Neural progenitor cell (in vitro differentiated cells): ENCODE measurements around the gene ARMH3. TPM values are rescaled to one million over a fixed set of nuclear protein-coding genes. Genes with fewer than 3 reads are reported as not detected.

ENCODE experiments used
- DNase-seq: peaks from one replicate; pipeline ENCODE4 v3.0.0-alpha.2; 2016; ENCODE audit warnings: low spot score
- H2AFZ ChIP-seq: fragments of 200-600 bp; sonication (generic); replicated peaks from 2 replicates; pipeline ENCODE4 v1.6.1; 2016; ENCODE audit warnings: antibody characterized with exemption
- H3F3A ChIP-seq: fragments of 200-600 bp; sonication (generic); 2 replicates; pipeline ENCODE4 v1.6.1; 2016; ENCODE audit warnings: antibody characterized with exemption, low read depth
- H3K27ac ChIP-seq: fragments of 200-600 bp; sonication (generic); 2 replicates; pipeline ENCODE4 v1.5.1; 2016; ENCODE audit warnings: mild to moderate bottlenecking
- H3K27me3 ChIP-seq: fragments of 200-600 bp; sonication (generic); 2 replicates; pipeline ENCODE4 v1.6.1; 2016; ENCODE audit warnings: mild to moderate bottlenecking, moderate library complexity
- H3K36me3 ChIP-seq: fragments of 200-600 bp; sonication (generic); 2 replicates; pipeline ENCODE4 v1.5.1; 2016
- H3K4me1 ChIP-seq: fragments of 200-600 bp; sonication (generic); 2 replicates; pipeline ENCODE4 v1.6.1; 2016; ENCODE audit warnings: mixed run types
- H3K4me2 ChIP-seq: fragments of 200-600 bp; sonication (generic); 2 replicates; pipeline ENCODE4 v1.6.1; 2016
- H3K4me3 ChIP-seq: fragments of 200-600 bp; sonication (generic); 2 replicates; pipeline ENCODE4 v1.5.1; 2016
- H3K79me2 ChIP-seq: fragments of 200-600 bp; sonication (generic); 2 replicates; pipeline ENCODE4 v1.6.1; 2016; ENCODE audit warnings: low read depth
- H3K9ac ChIP-seq: fragments of 200-600 bp; sonication (generic); 2 replicates; pipeline ENCODE4 v1.6.1; 2016
- H3K9me3 ChIP-seq: fragments of 200-600 bp; sonication (generic); 2 replicates; pipeline ENCODE4 v1.5.1; 2016; ENCODE audit warnings: low read depth
- H4K20me1 ChIP-seq: fragments of 200-600 bp; sonication (generic); 2 replicates; pipeline ENCODE4 v1.6.1; 2016; ENCODE audit warnings: low read depth
- H3K27ac Mint-ChIP-seq: 3 replicates; pipeline ENCODE4 v1.8.0; 2021; ENCODE audit warnings: mixed read lengths
- H3K27me3 Mint-ChIP-seq: 2 replicates; pipeline ENCODE4 v1.8.0; 2022; ENCODE audit warnings: low read depth, mild to moderate bottlenecking, inconsistent platforms, moderate library complexity, mixed read lengths; ENCODE audit not compliant: insufficient read depth
- H3K36me3 Mint-ChIP-seq: 3 replicates; pipeline ENCODE4 v1.8.0; 2021; ENCODE audit warnings: mixed read lengths
- H3K4me1 Mint-ChIP-seq: 3 replicates; pipeline ENCODE4 v1.8.0; 2021; ENCODE audit warnings: mixed read lengths
- H3K4me3 Mint-ChIP-seq: 3 replicates; pipeline ENCODE4 v1.8.0; 2021; ENCODE audit warnings: mild to moderate bottlenecking, moderate library complexity, mixed read lengths
- H3K9me3 Mint-ChIP-seq: 3 replicates; pipeline ENCODE4 v1.8.0; 2020; ENCODE audit warnings: mixed read lengths
- CTCF ChIP-seq: fragments of 200-600 bp; sonication (generic); IDR thresholded peaks from 2 replicates; pipeline ENCODE4 v1.5.1; 2017; ENCODE audit warnings: antibody characterized with exemption, mild to moderate bottlenecking
- EZH2 ChIP-seq: fragments of 200-600 bp; sonication (generic); IDR thresholded peaks from 2 replicates; pipeline ENCODE4 v1.6.1; 2017; ENCODE audit warnings: antibody characterized with exemption, mild to moderate bottlenecking, moderate library complexity
- EZH2phosphoT487 ChIP-seq: fragments of 200-600 bp; sonication (generic); IDR thresholded peaks from 2 replicates; pipeline ENCODE4 v1.6.1; 2017; ENCODE audit warnings: antibody characterized with exemption
- total RNA-seq: library from RNA; depleted of rRNA; stranded (reverse); fragments of >200 nt; gene quantifications from 2 replicates; pipeline ENCODE4 v1.2.3, GENCODE V29; 2015; ENCODE audit warnings: low replicate concordance

The ARMH3 gene
- total RNA-seq, 1 donor from 2014 or later: 14.5 TPM

DNA sequence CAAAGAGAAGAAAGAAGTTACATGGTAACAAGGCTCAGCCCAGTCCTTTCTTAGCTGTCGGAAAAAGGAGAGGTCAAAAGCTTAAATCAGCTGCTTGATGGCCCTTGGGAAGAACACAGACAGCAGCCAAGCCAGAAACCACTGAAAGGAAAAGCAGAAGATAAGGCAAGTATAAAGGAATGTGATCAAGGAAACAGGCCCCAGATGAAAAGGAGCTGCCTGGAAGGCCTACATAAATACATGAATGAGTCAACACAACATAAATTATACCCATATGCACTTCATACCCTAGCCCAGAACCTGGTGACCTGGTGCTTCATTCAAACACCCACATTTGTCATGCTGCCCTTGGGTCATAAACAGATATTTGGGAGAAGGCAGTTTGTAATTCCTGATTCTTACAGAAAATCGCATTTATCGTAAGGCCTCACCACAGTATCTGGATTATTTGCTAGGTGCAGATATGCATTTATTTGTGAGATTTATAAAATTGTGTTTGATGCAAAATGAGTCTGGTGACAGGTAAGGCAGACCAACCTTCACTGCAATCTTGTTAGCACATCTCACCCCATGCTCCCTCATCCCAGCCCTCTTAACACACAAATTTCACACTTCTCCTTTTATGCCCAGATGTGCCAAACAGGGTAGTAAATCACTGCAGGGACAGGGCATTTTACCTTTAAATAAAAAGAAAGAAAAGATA, 117.5 kb downstream of the ARMH3 start:
- Mint-ChIP-seq H3K27ac (no peak overlapping the region), H3K27me3 (no peaks in the 10 kb centered on the region), H3K4me1 (peaks cover 7% of the 10 kb centered on the region), H3K4me3 (no peak overlapping the region), H3K9me3 (no peaks in the 10 kb centered on the region), H3K36me3 (peaks cover 6% of the 10 kb centered on the region)
- Histone ChIP-seq H3K4me1 (peaks cover 20% of the 10 kb centered on the region), H3K9me3 (no peaks in the 10 kb centered on the region), H3K79me2 (no peaks in the 10 kb centered on the region), H3K4me3 (no peak overlapping the region), H2AFZ (no peak overlapping the region), H4K20me1 (no peaks in the 10 kb centered on the region), H3K4me2 (no peak overlapping the region), H3K27me3 (no peaks in the 10 kb centered on the region), H3F3A (peaks cover 3% of the 10 kb centered on the region), H3K27ac (no peak overlapping the region), H3K9ac (no peak overlapping the region), H3K36me3 (no peaks in the 10 kb centered on the region)
- TF ChIP-seq EZH2: no peak
- no peak for TF ChIP-seq CTCF
- DNase-seq: no peak

DNA sequence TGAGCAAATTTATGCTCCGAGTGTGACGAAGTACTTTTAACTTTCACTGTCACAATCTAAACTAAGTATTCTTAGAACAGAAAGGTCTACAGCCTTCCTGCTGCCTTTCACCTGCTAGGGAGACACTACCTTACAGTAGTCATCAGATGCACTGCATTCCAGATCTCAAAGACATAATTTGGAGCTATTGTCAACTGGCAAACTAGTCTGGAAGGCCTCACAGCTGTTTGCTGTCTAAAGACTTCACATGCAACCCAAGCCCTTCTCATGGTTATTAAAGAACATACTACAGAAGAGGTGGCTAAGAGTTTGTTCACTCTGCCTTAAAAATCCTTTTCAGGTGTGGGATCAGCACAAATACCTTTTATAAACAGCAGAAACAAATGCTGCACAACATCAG, 120.5 kb downstream of the ARMH3 start:
- Histone ChIP-seq H3K27ac (peak overlapping the region; percentile 38), H3F3A (peaks cover 3% of the 10 kb centered on the region), H2AFZ (no peak overlapping the region), H3K36me3 (no peaks in the 10 kb centered on the region), H3K9ac (no peak overlapping the region), H3K9me3 (no peaks in the 10 kb centered on the region), H3K4me3 (no peak overlapping the region), H3K4me1 (peaks cover 20% of the 10 kb centered on the region), H3K27me3 (no peaks in the 10 kb centered on the region), H3K79me2 (no peaks in the 10 kb centered on the region), H4K20me1 (no peaks in the 10 kb centered on the region), H3K4me2 (no peak overlapping the region)
- Mint-ChIP-seq H3K36me3 (peaks cover 3% of the 10 kb centered on the region), H3K4me1 (peaks cover 7% of the 10 kb centered on the region), H3K27ac (no peak overlapping the region), H3K4me3 (no peak overlapping the region), H3K9me3 (no peaks in the 10 kb centered on the region), H3K27me3 (peaks cover 2% of the 10 kb centered on the region)
- DNase-seq: peak; percentile 9
- no peak for TF ChIP-seq EZH2
- no peak for TF ChIP-seq EZH2phosphoT487
- no peak for TF ChIP-seq CTCF

GRCh38 chr10:101934686-101935305, 121.2 kb downstream of the ARMH3 start:
- Histone ChIP-seq H3K4me2 (no peak overlapping the region), H2AFZ (no peak overlapping the region), H3K9me3 (no peaks in the 10 kb centered on the region), H3K36me3 (no peaks in the 10 kb centered on the region), H3K9ac (no peak overlapping the region), H3F3A (peaks cover 3% of the 10 kb centered on the region), H4K20me1 (no peaks in the 10 kb centered on the region), H3K79me2 (no peaks in the 10 kb centered on the region), H3K27ac (peak overlapping the region; percentile 38), H3K4me1 (peaks cover 20% of the 10 kb centered on the region), H3K27me3 (no peaks in the 10 kb centered on the region), H3K4me3 (no peak overlapping the region)
- no peak overlapping the region for H3K27ac Mint-ChIP-seq
- TF ChIP-seq EZH2phosphoT487 (no peak), EZH2 (no peak), CTCF (no peak)
- DNase-seq: peak; percentile 5
- H3K4me3 Mint-ChIP-seq: no peak overlapping the region
- no peaks in the 10 kb centered on the region for H3K9me3 Mint-ChIP-seq
- peaks cover 7% of the 10 kb centered on the region for H3K4me1 Mint-ChIP-seq
- H3K27me3 Mint-ChIP-seq: peaks cover 2% of the 10 kb centered on the region
- peaks cover 3% of the 10 kb centered on the region for H3K36me3 Mint-ChIP-seq
